DLD1 (cell line): ENCODE measurements around the gene ARHGEF26.

ENCODE experiments used
- in situ Hi-C: cut with HindIII; loops from 2 replicates; pipeline ENCODE4 v1.10.0; 2017; ENCODE audit warnings: low sequenced_read_pairs

The ARHGEF26 gene

GRCh38 chr3:154193000-154193615, 71.9 kb downstream of the ARHGEF26 start:
- in situ Hi-C loops = no loop called here

GRCh38 chr3:154194877-154195276, 73.7 kb downstream of the ARHGEF26 start:
- in situ Hi-C loops = no loop called here

- in situ Hi-C loops = no loop called here
Observed at GRCh38 chr3:154195620-154196356, 74.6 kb downstream of the ARHGEF26 start.

GRCh38 chr3:154197751-154198150, 76.6 kb downstream of the ARHGEF26 start:
- in situ Hi-C loops = no loop called here

- in situ Hi-C loops = no loop called here
Observed at GRCh38 chr3:154209499-154209898, 88.3 kb downstream of the ARHGEF26 start.

GRCh38 chr3:154210986-154211385, 89.8 kb downstream of the ARHGEF26 start:
- in situ Hi-C loops = no loop called here

- in situ Hi-C loops = no loop called here
Observed at GRCh38 chr3:154214306-154214705, 93.1 kb downstream of the ARHGEF26 start.

- in situ Hi-C loops = no loop called here
Observed at GRCh38 chr3:154217671-154218070, 96.5 kb downstream of the ARHGEF26 start.

- in situ Hi-C loops = no loop called here
Observed at GRCh38 chr3:154218728-154219127, 97.5 kb downstream of the ARHGEF26 start.

GRCh38 chr3:154220462-154220861, 99.3 kb downstream of the ARHGEF26 start:
- in situ Hi-C loops = no loop called here

GRCh38 chr3:154223519-154223918, 102.3 kb downstream of the ARHGEF26 start:
- in situ Hi-C loops = no loop called here

- in situ Hi-C loops = no loop called here
Observed at GRCh38 chr3:154224366-154224765, 103.2 kb downstream of the ARHGEF26 start.

- in situ Hi-C loops = no loop called here
Observed at GRCh38 chr3:154224866-154225265, 103.7 kb downstream of the ARHGEF26 start.

- in situ Hi-C loops = no loop called here
Observed at GRCh38 chr3:154225536-154225935, 104.3 kb downstream of the ARHGEF26 start.

GRCh38 chr3:154227531-154227930, 106.3 kb downstream of the ARHGEF26 start:
- in situ Hi-C loops = no loop called here

GRCh38 chr3:154228561-154229216, 107.5 kb downstream of the ARHGEF26 start:
- in situ Hi-C loops = no loop called here

GRCh38 chr3:154229217-154229590, 108.0 kb downstream of the ARHGEF26 start:
- in situ Hi-C loops = no loop called here

- in situ Hi-C loops = no loop called here
Observed at GRCh38 chr3:154235330-154235729, 114.1 kb downstream of the ARHGEF26 start.

- in situ Hi-C loops = no loop called here
Observed at GRCh38 chr3:154236331-154236730, 115.1 kb downstream of the ARHGEF26 start.

GRCh38 chr3:154240235-154240634, 119.0 kb downstream of the ARHGEF26 start:
- in situ Hi-C loops = no loop called here

GRCh38 chr3:154241496-154241895, 120.3 kb downstream of the ARHGEF26 start:
- in situ Hi-C loops = no loop called here

GRCh38 chr3:154242766-154243165, 121.6 kb downstream of the ARHGEF26 start:
- in situ Hi-C loops = no loop called here
